Small intestine (tissue), 7 donors: ENCODE measurements around the gene RUNX1. TPM values are rescaled to one million over a fixed set of nuclear protein-coding genes. Genes with fewer than 3 reads are reported as not detected.

Experiments
- DNase-seq, 2 donors: peaks; one replicate each; pipeline versions ENCODE4 v3.0.0 to v3.0.0-alpha.2; 2013
- FAIRE-seq: peaks from 2 replicates; lab custom pipeline; 2012; peaks lifted over from hg19 to GRCh38; lab: Jason Lieb, UNC
- H3K27ac ChIP-seq, 3 donors: one replicate each; pipeline ENCODE4 v1.5.1; 2013; ENCODE audit warnings: low read length in 2 of 3, mild to moderate bottlenecking in 2 of 3, control low read depth in 1 of 3, inconsistent platforms in 1 of 3, low read depth in 1 of 3, moderate library complexity in 1 of 3
- H3K27me3 ChIP-seq, 3 donors: one replicate each; pipeline ENCODE4 v1.6.1; 2013; ENCODE audit warnings: low read length in 3 of 3, inconsistent platforms in 1 of 3; ENCODE audit not compliant: control insufficient read depth in 3 of 3, insufficient read depth in 3 of 3
- H3K36me3 ChIP-seq, 3 donors: one replicate each; pipeline ENCODE4 v1.6.1; 2013; ENCODE audit warnings: low read length in 3 of 3, inconsistent platforms in 1 of 3, low read depth in 1 of 3, mild to moderate bottlenecking in 1 of 3, moderate library complexity in 1 of 3; ENCODE audit not compliant: control insufficient read depth in 3 of 3, insufficient read depth in 2 of 3
- H3K4me1 ChIP-seq, 3 donors: one replicate each; pipeline ENCODE4 v1.6.1; 2013; ENCODE audit warnings: low read length in 2 of 3, inconsistent platforms in 1 of 3, low read depth in 1 of 3, mild to moderate bottlenecking in 1 of 3, moderate library complexity in 1 of 3; ENCODE audit not compliant: control insufficient read depth in 3 of 3, insufficient read depth in 2 of 3
- H3K4me3 ChIP-seq, 3 donors: one replicate each; pipeline ENCODE4 v1.5.1; 2013; ENCODE audit warnings: low read length in 3 of 3, control low read depth in 1 of 3, inconsistent platforms in 1 of 3, low read depth in 1 of 3, mild to moderate bottlenecking in 1 of 3, moderate library complexity in 1 of 3
- H3K9me3 ChIP-seq, 2 donors: one replicate each; pipeline ENCODE4 v1.6.1; 2013; ENCODE audit warnings: low read depth in 1 of 2, low read length in 1 of 2; ENCODE audit not compliant: control insufficient read depth in 2 of 2, insufficient read depth in 1 of 2
- WGBS, 3 donors: extraction: QIAGEN DNeasy Blood & Tissue Kit; methylation state at CpG; one replicate each; pipeline ENCODE4 v1.1.7; 2013; 5-methylcytosine and 5-hydroxymethylcytosine counted together
- polyA plus RNA-seq, 4 donors: library from polyadenylated mRNA; stranded (reverse) in 3 of 4; unstranded in 1 of 4; fragments of 200-250 nt in 3 of 4; fragments of 120-200 nt in 1 of 4; gene quantifications; one replicate each; pipeline versions ENCODE4 v1.2.1 to v1.2.3, GENCODE V29; 2013
- donor health status: healthy with polysubstance abuse.
- donor health status: control.
- donor health status: control.
- donor health status: Bipolar disorder and iron deficiency.
- donor health status: healthy.

Gene RUNX1
- polyA plus RNA-seq, 4 donors: 2.5 to 6.2 (median 4.5) TPM

GRCh38 chr21:34946916-34947534 lies 102.1 kb downstream of the RUNX1 start:
- Histone ChIP-seq H3K4me1 (no peaks in the 10 kb centered on the region), H3K36me3 (no peaks in the 10 kb centered on the region)
- FAIRE-seq: no peak

GRCh38 chr21:34946385-34946840 lies 102.7 kb downstream of the RUNX1 start:
- H3K4me3 ChIP-seq: no peak overlapping the region
- no peaks in the 10 kb centered on the region for H3K27me3 ChIP-seq
- no peaks in the 10 kb centered on the region for H3K4me1 ChIP-seq
- no peaks in the 10 kb centered on the region for H3K36me3 ChIP-seq
- no peaks in the 10 kb centered on the region for H3K9me3 ChIP-seq
- H3K27ac ChIP-seq: no peak overlapping the region
- FAIRE-seq (no peak), DNase-seq (no peak)
- 75 to 93% (median 85%) methylated on average over 1 of the region's 1 CpG for WGBS, 3 donors

More at GRCh38 chr21:34946916-34947534, 102.1 kb downstream of the RUNX1 start:
- Histone ChIP-seq H3K27ac (no peak overlapping the region), H3K4me3 (no peak overlapping the region), H3K27me3 (no peaks in the 10 kb centered on the region), H3K9me3 (no peaks in the 10 kb centered on the region)
- 74 to 88% (median 82%) methylated on average over 2 of the region's 2 CpGs for WGBS, 3 donors
- DNase-seq: no peak

GRCh38 chr21:34945288-34945687 lies 103.8 kb downstream of the RUNX1 start:
- H3K36me3 ChIP-seq: no peaks in the 10 kb centered on the region
- no peaks in the 10 kb centered on the region for H3K4me1 ChIP-seq
- H3K27ac ChIP-seq: no peak overlapping the region
- 90 to 94% (median 91%) methylated on average over 3 of the region's 3 CpGs for WGBS, 3 donors
- FAIRE-seq (no peak), DNase-seq (no peak)
- H3K4me3 ChIP-seq: no peak overlapping the region
- H3K9me3 ChIP-seq: no peaks in the 10 kb centered on the region
- H3K27me3 ChIP-seq: no peaks in the 10 kb centered on the region

GRCh38 chr21:34944015-34944755 lies 104.9 kb downstream of the RUNX1 start:
- 70 to 82% (median 74%) methylated on average over 4 of the region's 4 CpGs for WGBS, 3 donors
- FAIRE-seq (no peak), DNase-seq (no peak)
- no peak overlapping the region for H3K4me3 ChIP-seq
- no peak overlapping the region for H3K27ac ChIP-seq
- H3K36me3 ChIP-seq: no peaks in the 10 kb centered on the region
- no peaks in the 10 kb centered on the region for H3K4me1 ChIP-seq
- no peaks in the 10 kb centered on the region for H3K27me3 ChIP-seq
- no peaks in the 10 kb centered on the region for H3K9me3 ChIP-seq

- Histone ChIP-seq H3K27me3 (no peaks in the 10 kb centered on the region), H3K9me3 (no peaks in the 10 kb centered on the region), H3K4me1 (no peaks in the 10 kb centered on the region), H3K36me3 (no peaks in the 10 kb centered on the region), H3K27ac (no peak overlapping the region), H3K4me3 (no peak overlapping the region)
- FAIRE-seq (no peak), DNase-seq (no peak)
- WGBS, 3 donors: 77 to 85% (median 81%) methylated on average over 7 of the region's 7 CpGs
These were observed 106.2 kb downstream of the RUNX1 start for GRCh38 chr21:34942911-34943310.

- no peaks in the 10 kb centered on the region for H3K36me3 ChIP-seq
- no peaks in the 10 kb centered on the region for H3K4me1 ChIP-seq
- no peak for DNase-seq
- H3K27me3 ChIP-seq: no peaks in the 10 kb centered on the region
- no peak for FAIRE-seq
- H3K4me3 ChIP-seq: no peak overlapping the region
- 81 to 88% (median 86%) methylated on average over 2 of the region's 2 CpGs for WGBS, 3 donors
- no peak overlapping the region for H3K27ac ChIP-seq
- H3K9me3 ChIP-seq: no peaks in the 10 kb centered on the region
These were observed 107.9 kb downstream of the RUNX1 start for GRCh38 chr21:34941162-34941561.

GRCh38 chr21:34939673-34940331 lies 109.3 kb downstream of the RUNX1 start:
- H3K4me3 ChIP-seq: no peak overlapping the region
- H3K27me3 ChIP-seq: no peaks in the 10 kb centered on the region
- no peaks in the 10 kb centered on the region for H3K4me1 ChIP-seq
- 77 to 87% (median 84%) methylated on average over 6 of the region's 6 CpGs for WGBS, 3 donors
- H3K27ac ChIP-seq: no peak overlapping the region
- no peaks in the 10 kb centered on the region for H3K36me3 ChIP-seq
- DNase-seq (no peak), FAIRE-seq (no peak)
- no peaks in the 10 kb centered on the region for H3K9me3 ChIP-seq

GRCh38 chr21:34938089-34938764 lies 110.9 kb downstream of the RUNX1 start:
- 32 to 56% (median 50%) methylated on average over 2 of the region's 2 CpGs for WGBS, 3 donors
- DNase-seq (peak in 1 of 2 donors; percentile 21), FAIRE-seq (no peak)
- H3K27me3 ChIP-seq: no peaks in the 10 kb centered on the region
- H3K27ac ChIP-seq: no peak overlapping the region
- no peak overlapping the region for H3K4me3 ChIP-seq
- H3K4me1 ChIP-seq: peaks cover 0 to 5% (median 4%) of the 10 kb centered on the region in 3 donors
- H3K9me3 ChIP-seq: no peaks in the 10 kb centered on the region
- no peaks in the 10 kb centered on the region for H3K36me3 ChIP-seq
